ENCODE results near the gene PLA2G4E.

- no peak for TF ChIP-seq YY1 (IDR thresholded peaks at IDR 0.05; ENCODE audit: insufficient read depth, insufficient read length)
- no peak for TF ChIP-seq ZNF274 (IDR thresholded peaks at IDR 0.05; ENCODE audit: low read depth, low read length)
- TF ChIP-seq SUZ12 (IDR thresholded peaks at IDR 0.05; ENCODE audit: extremely low read depth, insufficient read depth, insufficient read length), result no peak
Observed at GRCh38 chr15:42020713-42021273, at the start of gene PLA2G4E.

Measured in NT2/D1 (cell line).